ENCODE measurements around the gene SNX33. TPM values are rescaled to one million over a fixed set of nuclear protein-coding genes. Genes with fewer than 3 reads are reported as not detected.

The SNX33 gene
- total and polyA plus RNA-seq, 2 experiments from 2014 or later: 17.8 to 21.8 TPM

GRCh38 chr15:75654201-75654907, 6.6 kb downstream of the SNX33 start:
- DNase-seq (ENCODE audit: low spot score): no peak
- Histone ChIP-seq H4K20me1 (ENCODE audit: insufficient read depth, poor library complexity, severe bottlenecking) (peaks cover 62% of the 10 kb centered on the region), H3K79me2 (peaks cover 77% of the 10 kb centered on the region), H3K4me1 (ENCODE audit: insufficient read depth) (peaks cover 42% of the 10 kb centered on the region), H3K27ac (no peak overlapping the region), H2AFZ (no peak overlapping the region), H3K4me2 (no peak overlapping the region), H3K9me2 (replicated peaks; ENCODE audit: insufficient read depth) (no peaks in the 10 kb centered on the region), H3K9me3 (ENCODE audit: low read depth) (no peaks in the 10 kb centered on the region), H3K27me3 (no peaks in the 10 kb centered on the region), H3K4me3 (no peak overlapping the region), H3K36me3 (replicated peaks; ENCODE audit: insufficient read depth, low read depth) (no peaks in the 10 kb centered on the region)
- TF ChIP-seq EZH2phosphoT487 (IDR thresholded peaks at IDR 0.05; ENCODE audit: low read depth, severe bottlenecking, unreplicated experiment) (no peak), EZH2 (IDR thresholded peaks at IDR 0.05; ENCODE audit: borderline replicate concordance) (no peak)
- TF ChIP-seq, protein P1, sequence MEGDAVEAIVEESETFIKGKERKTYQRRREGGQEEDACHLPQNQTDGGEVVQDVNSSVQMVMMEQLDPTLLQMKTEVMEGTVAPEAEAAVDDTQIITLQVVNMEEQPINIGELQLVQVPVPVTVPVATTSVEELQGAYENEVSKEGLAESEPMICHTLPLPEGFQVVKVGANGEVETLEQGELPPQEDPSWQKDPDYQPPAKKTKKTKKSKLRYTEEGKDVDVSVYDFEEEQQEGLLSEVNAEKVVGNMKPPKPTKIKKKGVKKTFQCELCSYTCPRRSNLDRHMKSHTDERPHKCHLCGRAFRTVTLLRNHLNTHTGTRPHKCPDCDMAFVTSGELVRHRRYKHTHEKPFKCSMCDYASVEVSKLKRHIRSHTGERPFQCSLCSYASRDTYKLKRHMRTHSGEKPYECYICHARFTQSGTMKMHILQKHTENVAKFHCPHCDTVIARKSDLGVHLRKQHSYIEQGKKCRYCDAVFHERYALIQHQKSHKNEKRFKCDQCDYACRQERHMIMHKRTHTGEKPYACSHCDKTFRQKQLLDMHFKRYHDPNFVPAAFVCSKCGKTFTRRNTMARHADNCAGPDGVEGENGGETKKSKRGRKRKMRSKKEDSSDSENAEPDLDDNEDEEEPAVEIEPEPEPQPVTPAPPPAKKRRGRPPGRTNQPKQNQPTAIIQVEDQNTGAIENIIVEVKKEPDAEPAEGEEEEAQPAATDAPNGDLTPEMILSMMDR (IDR thresholded peaks at IDR 0.05; ENCODE audit: poor library complexity): no peak
- 93% methylated on average over 4 of the region's 4 CpGs for whole genome bisulfite sequencing (ENCODE audit: low lambda C conversion rate, missing lambda C conversion rate)

- Histone ChIP-seq H3K79me2 (peaks cover 61% of the 10 kb centered on the region), H3K4me3 (no peak overlapping the region), H3K36me3 (replicated peaks; ENCODE audit: insufficient read depth, low read depth) (no peaks in the 10 kb centered on the region), H3K27me3 (no peaks in the 10 kb centered on the region), H2AFZ (no peak overlapping the region), H3K9me3 (ENCODE audit: low read depth) (no peaks in the 10 kb centered on the region), H3K27ac (no peak overlapping the region), H3K9me2 (replicated peaks; ENCODE audit: insufficient read depth) (no peaks in the 10 kb centered on the region), H3K4me1 (ENCODE audit: insufficient read depth) (peaks cover 35% of the 10 kb centered on the region), H4K20me1 (ENCODE audit: insufficient read depth, poor library complexity, severe bottlenecking) (peaks cover 55% of the 10 kb centered on the region), H3K4me2 (no peak overlapping the region)
- DNase-seq (ENCODE audit: low spot score): no peak
- WGBS (ENCODE audit: low lambda C conversion rate, missing lambda C conversion rate): 62% methylated on average over 4 of the region's 4 CpGs
- TF ChIP-seq, protein P1 (IDR thresholded peaks at IDR 0.05; ENCODE audit: poor library complexity): no peak
- TF ChIP-seq EZH2 (IDR thresholded peaks at IDR 0.05; ENCODE audit: borderline replicate concordance) (no peak), EZH2phosphoT487 (IDR thresholded peaks at IDR 0.05; ENCODE audit: low read depth, severe bottlenecking, unreplicated experiment) (no peak)
Measured at GRCh38 chr15:75655931-75656330, 8.2 kb downstream of the SNX33 start.

DNA sequence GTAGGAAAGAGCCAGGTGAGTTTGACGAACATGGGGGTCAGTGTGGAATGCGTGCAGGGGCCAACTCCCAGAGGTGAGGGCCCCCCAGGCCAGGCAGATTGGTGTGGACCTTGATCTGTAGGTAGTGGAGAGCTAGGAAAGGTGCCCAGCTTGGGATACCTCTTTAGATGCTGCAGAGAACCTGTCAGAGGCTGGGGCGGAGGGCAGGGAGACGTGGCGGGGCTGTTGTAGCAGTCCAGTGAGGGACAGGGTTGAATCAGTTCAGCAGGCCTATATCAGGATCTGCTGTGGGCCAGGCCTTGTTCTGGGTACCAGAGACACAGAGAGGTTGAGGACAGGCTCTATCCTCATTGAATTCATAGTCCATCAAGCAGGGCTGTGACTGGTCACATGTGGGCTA, 8.6 kb downstream of the SNX33 start:
- H3K9me2 ChIP-seq (replicated peaks; ENCODE audit: insufficient read depth): no peaks in the 10 kb centered on the region
- H3K4me3 ChIP-seq: no peak overlapping the region
- no peak overlapping the region for H2AFZ ChIP-seq
- no peak for DNase-seq (ENCODE audit: low spot score)
- peaks cover 51% of the 10 kb centered on the region for H4K20me1 ChIP-seq (ENCODE audit: insufficient read depth, poor library complexity, severe bottlenecking)
- no peak overlapping the region for H3K4me2 ChIP-seq
- no peaks in the 10 kb centered on the region for H3K9me3 ChIP-seq (ENCODE audit: low read depth)
- H3K27ac ChIP-seq: no peak overlapping the region
- TF ChIP-seq EZH2 (IDR thresholded peaks at IDR 0.05; ENCODE audit: borderline replicate concordance): no peak
- TF ChIP-seq, protein P1 (IDR thresholded peaks at IDR 0.05; ENCODE audit: poor library complexity): no peak
- TF ChIP-seq EZH2phosphoT487 (IDR thresholded peaks at IDR 0.05; ENCODE audit: low read depth, severe bottlenecking, unreplicated experiment): no peak
- H3K36me3 ChIP-seq (replicated peaks; ENCODE audit: insufficient read depth, low read depth): no peaks in the 10 kb centered on the region
- H3K79me2 ChIP-seq: peaks cover 57% of the 10 kb centered on the region
- H3K4me1 ChIP-seq (ENCODE audit: insufficient read depth): peaks cover 33% of the 10 kb centered on the region
- H3K27me3 ChIP-seq: no peaks in the 10 kb centered on the region
- WGBS (ENCODE audit: low lambda C conversion rate, missing lambda C conversion rate): 100% methylated on average over 5 of the region's 5 CpGs

All from hepatocyte (in vitro differentiated cells).